GM23338 (cell line): ENCODE measurements around the gene NETO2.

Experiments used
- EZH2 ChIP-seq: fragments of 200-600 bp; sonication (generic); IDR thresholded peaks from one replicate; pipeline ENCODE4 v1.8.0; 2017; ENCODE audit warnings: antibody characterized with exemption, mild to moderate bottlenecking, low read depth; ENCODE audit not compliant: unreplicated experiment
- POLR2AphosphoS5 ChIP-seq: IDR thresholded peaks from 2 replicates; pipeline ENCODE4 v1.6.1; 2016; ENCODE audit warnings: antibody characterized with exemption, low read depth
- TF ChIP-seq, protein P1 (sequence below), 2 experiments: fragments of 200-600 bp in 1 of 2; sonication (generic) in 1 of 2; conservative IDR thresholded peaks; 2 replicates each; pipeline versions ENCODE4 v1.5.1 to v1.6.1; 2016 to 2017; ENCODE audit warnings: antibody characterized with exemption in 2 of 2, low read depth in 2 of 2, mild to moderate bottlenecking in 2 of 2, moderate library complexity in 1 of 2
- TF ChIP-seq, protein P2 (sequence below): IDR thresholded peaks from 2 replicates; pipeline ENCODE4 v1.6.1; 2016; ENCODE audit warnings: antibody characterized with exemption

DNA sequence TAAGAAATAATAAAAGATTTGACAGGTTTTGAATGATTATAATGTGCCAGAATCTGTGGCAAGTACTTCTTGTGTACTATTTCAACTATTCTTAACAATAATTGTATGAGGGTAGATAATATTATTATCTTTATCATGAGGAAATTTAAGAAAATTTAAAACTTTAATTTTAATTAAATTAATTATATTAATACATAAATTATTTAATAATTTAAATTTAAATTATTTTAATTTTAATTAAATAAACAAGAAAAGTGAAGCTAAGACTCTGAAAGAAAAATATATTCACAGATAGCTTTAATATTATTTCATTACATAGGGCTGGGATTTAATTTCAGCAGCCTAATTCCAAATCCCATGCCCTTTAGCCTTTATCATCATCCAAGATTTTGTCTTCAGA, 31.4 kb upstream of the NETO2 start:
- TF ChIP-seq, protein P1, sequence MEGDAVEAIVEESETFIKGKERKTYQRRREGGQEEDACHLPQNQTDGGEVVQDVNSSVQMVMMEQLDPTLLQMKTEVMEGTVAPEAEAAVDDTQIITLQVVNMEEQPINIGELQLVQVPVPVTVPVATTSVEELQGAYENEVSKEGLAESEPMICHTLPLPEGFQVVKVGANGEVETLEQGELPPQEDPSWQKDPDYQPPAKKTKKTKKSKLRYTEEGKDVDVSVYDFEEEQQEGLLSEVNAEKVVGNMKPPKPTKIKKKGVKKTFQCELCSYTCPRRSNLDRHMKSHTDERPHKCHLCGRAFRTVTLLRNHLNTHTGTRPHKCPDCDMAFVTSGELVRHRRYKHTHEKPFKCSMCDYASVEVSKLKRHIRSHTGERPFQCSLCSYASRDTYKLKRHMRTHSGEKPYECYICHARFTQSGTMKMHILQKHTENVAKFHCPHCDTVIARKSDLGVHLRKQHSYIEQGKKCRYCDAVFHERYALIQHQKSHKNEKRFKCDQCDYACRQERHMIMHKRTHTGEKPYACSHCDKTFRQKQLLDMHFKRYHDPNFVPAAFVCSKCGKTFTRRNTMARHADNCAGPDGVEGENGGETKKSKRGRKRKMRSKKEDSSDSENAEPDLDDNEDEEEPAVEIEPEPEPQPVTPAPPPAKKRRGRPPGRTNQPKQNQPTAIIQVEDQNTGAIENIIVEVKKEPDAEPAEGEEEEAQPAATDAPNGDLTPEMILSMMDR (conservative IDR thresholded peaks at IDR 0.05; ENCODE audit: low read depth in 2 of 2) = no peak
- TF ChIP-seq, protein P2, sequence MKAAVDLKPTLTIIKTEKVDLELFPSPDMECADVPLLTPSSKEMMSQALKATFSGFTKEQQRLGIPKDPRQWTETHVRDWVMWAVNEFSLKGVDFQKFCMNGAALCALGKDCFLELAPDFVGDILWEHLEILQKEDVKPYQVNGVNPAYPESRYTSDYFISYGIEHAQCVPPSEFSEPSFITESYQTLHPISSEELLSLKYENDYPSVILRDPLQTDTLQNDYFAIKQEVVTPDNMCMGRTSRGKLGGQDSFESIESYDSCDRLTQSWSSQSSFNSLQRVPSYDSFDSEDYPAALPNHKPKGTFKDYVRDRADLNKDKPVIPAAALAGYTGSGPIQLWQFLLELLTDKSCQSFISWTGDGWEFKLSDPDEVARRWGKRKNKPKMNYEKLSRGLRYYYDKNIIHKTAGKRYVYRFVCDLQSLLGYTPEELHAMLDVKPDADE = no peak
- TF ChIP-seq EZH2 (no peak), POLR2AphosphoS5 (no peak)
